Choroid plexus epithelial cell (primary cell): ENCODE measurements around the gene CEP170B.

Experiments
- DNase-seq: peaks from one replicate; pipeline ENCODE4 v3.0.0-alpha.2; 2010; ENCODE audit warnings: low read depth
- H3K4me3 ChIP-seq: 2 replicates; pipeline ENCODE4 v1.5.1; 2011; ENCODE audit warnings: low read depth, mild to moderate bottlenecking, control low read depth, low read length, moderate library complexity
- TF ChIP-seq, protein P1 (sequence below): conservative IDR thresholded peaks from 2 replicates; pipeline ENCODE4 v1.5.1; 2011; ENCODE audit warnings: low read depth, mild to moderate bottlenecking, control low read depth, inconsistent platforms, low read length, moderate library complexity

The CEP170B gene

DNA sequence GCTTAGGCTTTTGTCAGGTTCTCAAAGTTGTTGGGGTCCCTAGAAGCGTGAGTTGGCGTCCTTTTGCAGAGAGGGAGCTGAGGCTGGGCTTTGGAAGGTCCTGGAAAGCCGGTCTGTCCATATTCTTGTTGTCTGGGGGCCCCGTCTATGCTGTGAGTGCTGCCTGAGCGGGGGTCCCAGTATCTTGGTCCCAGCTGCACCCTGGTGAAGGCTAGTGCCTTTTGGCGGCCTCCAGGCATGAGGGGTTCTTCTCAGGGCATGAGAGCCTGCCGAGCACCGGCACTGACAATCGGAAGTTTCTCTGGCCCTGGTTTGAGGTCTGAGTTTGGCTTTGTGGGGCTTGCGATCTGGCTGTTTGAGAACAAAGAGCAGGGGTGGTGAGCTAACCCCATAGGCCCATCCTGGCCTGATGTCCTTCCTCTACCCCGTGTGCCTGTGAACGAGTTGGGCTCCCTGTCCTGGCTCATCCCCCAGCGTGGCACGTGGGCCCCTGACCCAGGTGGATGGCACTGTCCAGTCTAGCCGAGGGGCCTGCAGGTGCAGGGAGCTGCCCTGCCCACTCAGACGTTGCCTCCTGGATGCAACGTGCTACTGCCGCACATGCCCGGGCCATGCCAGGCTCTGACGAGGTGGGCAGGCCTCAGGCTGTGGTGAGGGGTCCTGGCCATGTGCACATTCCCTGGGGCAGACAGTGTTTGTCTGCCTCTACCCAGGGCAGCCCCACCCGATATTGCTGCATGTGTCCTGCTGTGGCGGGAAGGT is 3.9 kb downstream of the CEP170B start:
- no peak for DNase-seq
- no peak overlapping the region for H3K4me3 ChIP-seq
- TF ChIP-seq, protein P1, sequence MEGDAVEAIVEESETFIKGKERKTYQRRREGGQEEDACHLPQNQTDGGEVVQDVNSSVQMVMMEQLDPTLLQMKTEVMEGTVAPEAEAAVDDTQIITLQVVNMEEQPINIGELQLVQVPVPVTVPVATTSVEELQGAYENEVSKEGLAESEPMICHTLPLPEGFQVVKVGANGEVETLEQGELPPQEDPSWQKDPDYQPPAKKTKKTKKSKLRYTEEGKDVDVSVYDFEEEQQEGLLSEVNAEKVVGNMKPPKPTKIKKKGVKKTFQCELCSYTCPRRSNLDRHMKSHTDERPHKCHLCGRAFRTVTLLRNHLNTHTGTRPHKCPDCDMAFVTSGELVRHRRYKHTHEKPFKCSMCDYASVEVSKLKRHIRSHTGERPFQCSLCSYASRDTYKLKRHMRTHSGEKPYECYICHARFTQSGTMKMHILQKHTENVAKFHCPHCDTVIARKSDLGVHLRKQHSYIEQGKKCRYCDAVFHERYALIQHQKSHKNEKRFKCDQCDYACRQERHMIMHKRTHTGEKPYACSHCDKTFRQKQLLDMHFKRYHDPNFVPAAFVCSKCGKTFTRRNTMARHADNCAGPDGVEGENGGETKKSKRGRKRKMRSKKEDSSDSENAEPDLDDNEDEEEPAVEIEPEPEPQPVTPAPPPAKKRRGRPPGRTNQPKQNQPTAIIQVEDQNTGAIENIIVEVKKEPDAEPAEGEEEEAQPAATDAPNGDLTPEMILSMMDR, result no peak

DNA sequence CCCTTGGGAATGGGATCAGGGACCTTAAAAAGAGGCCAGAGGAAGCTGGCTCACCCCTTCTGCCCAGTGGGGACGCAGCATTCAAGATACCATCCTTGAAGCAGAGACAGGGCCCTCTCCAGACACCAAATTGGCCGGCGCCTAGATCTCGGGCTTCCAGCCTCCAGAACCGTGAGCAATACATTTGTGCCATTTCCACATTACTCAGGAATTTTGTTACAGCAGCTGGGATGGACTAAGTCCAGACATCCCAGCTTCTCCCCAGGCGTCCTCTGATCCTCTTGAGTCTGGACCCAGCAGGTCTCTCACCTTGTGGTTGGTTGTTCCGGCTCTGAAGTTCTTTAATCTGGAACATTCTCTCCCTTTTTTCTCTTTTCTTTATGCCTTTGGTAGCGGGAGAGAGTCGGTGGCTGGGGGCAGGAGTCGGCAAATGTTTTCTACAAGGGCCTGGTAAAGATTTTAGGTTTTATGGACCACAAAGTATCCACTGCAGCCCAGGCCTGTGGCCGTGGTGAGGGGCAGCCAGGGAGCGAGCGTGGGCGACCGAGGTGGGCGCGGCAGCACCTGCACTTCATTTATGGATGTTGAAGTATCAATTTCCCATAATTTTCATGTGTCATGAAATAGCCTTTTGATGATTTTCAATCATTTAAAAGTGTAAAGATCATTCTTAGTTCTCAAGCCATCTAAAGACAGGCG is 4.8 kb downstream of the CEP170B start:
- TF ChIP-seq, protein P1, result no peak
- DNase-seq, result peak; percentile 30
- no peak overlapping the region for H3K4me3 ChIP-seq

DNA sequence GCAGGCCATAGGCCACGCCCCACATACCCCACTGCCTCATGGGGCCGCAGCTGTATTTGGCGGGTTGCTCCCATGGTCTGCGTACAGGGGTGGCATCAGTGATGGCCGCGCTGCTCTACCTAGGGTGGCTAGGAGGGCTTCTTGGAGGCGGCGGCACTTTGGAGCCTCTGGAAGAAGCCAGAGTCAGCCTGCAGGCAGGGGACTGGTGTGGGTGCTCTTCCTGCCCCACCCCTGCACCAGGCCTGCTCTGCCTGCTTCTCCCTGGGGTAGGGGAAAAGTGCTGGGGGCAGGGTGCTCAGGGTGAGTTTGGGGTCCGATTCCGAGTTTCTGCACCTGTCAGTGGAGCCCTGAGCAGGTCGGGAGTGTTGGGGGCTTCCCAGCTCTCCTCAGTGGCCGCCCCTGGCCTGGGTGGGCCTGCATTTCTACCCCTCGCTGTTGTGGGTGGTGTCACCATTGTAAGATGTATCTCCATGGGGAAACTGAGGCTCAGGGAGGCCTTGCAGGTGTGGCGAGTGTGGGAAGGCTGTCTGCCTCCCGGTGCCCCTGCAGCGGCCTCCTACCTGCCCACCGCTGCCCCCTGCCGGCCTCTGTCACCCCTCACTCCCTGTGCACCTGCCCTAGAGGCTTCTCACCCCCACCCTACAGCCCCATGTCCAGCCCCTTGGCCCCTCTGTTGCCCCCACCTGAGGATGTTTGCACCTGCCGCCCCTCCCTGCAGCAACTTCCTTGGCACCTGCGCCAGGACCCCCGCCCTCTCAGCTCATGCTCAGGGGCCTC is 5.5 kb downstream of the CEP170B start:
- no peak for DNase-seq

DNA sequence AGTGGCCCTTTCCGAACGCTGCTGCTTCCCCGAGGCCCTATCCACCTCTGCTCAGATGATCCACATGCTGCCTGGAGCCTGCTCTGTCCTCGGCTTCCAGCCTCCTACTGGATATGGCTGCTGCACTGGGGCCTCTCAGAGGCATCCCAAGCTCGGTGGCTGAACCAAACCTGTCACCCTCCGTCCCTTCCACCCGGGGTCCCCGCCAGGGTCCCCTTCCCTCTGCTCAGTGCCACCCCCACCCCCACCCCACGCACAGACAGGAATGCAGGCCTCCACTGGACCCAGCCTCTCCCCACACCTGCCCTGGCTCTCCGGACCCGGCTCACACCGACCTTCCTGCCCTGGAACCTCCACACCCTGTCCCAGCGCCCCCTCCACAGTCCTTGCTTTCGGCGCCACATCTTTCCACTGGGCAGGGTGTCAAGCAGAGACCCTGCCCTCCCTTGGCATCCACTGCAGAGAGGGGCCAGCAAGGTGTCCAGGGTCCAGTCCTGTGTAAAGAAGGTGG is 6.1 kb downstream of the CEP170B start:
- H3K4me3 ChIP-seq, result no peak overlapping the region
- TF ChIP-seq, protein P1, result no peak
- DNase-seq, result no peak

More for the DNA sequence above, 5.5 kb downstream of the CEP170B start:
- TF ChIP-seq, protein P1, result peak; percentile 50
- H3K4me3 ChIP-seq, result no peak overlapping the region

DNA sequence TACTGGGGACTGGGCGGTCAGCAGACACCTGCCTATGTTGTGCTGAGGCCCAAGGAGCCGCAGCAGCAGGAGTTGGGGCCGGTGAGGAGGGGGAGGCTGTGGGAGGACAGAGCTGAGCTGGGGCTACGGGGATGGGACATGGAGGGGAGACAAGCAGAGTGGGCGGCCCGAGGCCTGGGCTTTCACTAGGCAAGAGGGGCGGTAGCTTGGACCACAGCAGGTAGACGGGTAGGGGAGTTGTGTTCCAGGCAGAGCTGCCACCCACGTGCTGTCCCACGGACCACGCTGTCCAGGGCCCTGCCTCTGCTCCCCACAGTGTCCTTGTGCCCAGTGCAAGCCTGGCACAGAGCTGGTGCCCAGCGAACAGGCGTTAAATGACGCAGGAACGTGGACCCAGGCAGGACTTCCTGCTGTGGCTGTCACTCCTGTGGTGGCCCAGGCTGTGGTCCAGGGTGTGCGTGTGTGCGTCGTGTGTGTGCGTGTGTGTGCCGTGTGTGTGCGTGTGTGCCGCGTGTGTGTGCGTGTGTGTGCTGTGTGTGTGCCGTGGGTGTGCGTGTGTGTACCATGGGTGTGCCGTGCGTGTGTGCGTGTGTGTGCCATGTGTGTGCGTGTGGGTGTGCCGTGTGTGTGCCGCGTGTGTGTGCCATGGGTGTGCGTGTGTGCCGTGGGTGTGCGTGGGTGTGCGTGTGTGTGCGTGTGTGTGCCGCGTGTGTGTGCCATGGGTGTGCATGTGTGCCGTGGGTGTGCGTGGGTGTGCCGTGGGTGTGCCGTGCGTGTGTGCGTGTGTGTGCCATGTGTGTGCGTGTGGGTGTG is 6.8 kb downstream of the CEP170B start:
- H3K4me3 ChIP-seq, result no peak overlapping the region
- DNase-seq, result no peak
- TF ChIP-seq, protein P1, result no peak
